Small intestine (tissue), 7 donors: ENCODE measurements around the gene LRRFIP1. TPM values are rescaled to one million over a fixed set of nuclear protein-coding genes. Genes with fewer than 3 reads are reported as not detected.

Experiments used
- DNase-seq, 2 donors: peaks; one replicate each; pipeline versions ENCODE4 v3.0.0 to v3.0.0-alpha.2; 2013
- FAIRE-seq: peaks from 2 replicates; lab custom pipeline; 2012; peaks lifted over from hg19 to GRCh38; lab: Jason Lieb, UNC
- H3K27ac ChIP-seq, 3 donors: one replicate each; pipeline ENCODE4 v1.5.1; 2013; ENCODE audit warnings: low read length in 2 of 3, mild to moderate bottlenecking in 2 of 3, control low read depth in 1 of 3, inconsistent platforms in 1 of 3, low read depth in 1 of 3, moderate library complexity in 1 of 3
- H3K27me3 ChIP-seq, 3 donors: one replicate each; pipeline ENCODE4 v1.6.1; 2013; ENCODE audit warnings: low read length in 3 of 3, inconsistent platforms in 1 of 3; ENCODE audit not compliant: control insufficient read depth in 3 of 3, insufficient read depth in 3 of 3
- H3K36me3 ChIP-seq, 3 donors: one replicate each; pipeline ENCODE4 v1.6.1; 2013; ENCODE audit warnings: low read length in 3 of 3, inconsistent platforms in 1 of 3, low read depth in 1 of 3, mild to moderate bottlenecking in 1 of 3, moderate library complexity in 1 of 3; ENCODE audit not compliant: control insufficient read depth in 3 of 3, insufficient read depth in 2 of 3
- H3K4me1 ChIP-seq, 3 donors: one replicate each; pipeline ENCODE4 v1.6.1; 2013; ENCODE audit warnings: low read length in 2 of 3, inconsistent platforms in 1 of 3, low read depth in 1 of 3, mild to moderate bottlenecking in 1 of 3, moderate library complexity in 1 of 3; ENCODE audit not compliant: control insufficient read depth in 3 of 3, insufficient read depth in 2 of 3
- H3K4me3 ChIP-seq, 3 donors: one replicate each; pipeline ENCODE4 v1.5.1; 2013; ENCODE audit warnings: low read length in 3 of 3, control low read depth in 1 of 3, inconsistent platforms in 1 of 3, low read depth in 1 of 3, mild to moderate bottlenecking in 1 of 3, moderate library complexity in 1 of 3
- H3K9me3 ChIP-seq, 2 donors: one replicate each; pipeline ENCODE4 v1.6.1; 2013; ENCODE audit warnings: low read depth in 1 of 2, low read length in 1 of 2; ENCODE audit not compliant: control insufficient read depth in 2 of 2, insufficient read depth in 1 of 2
- WGBS, 3 donors: extraction: QIAGEN DNeasy Blood & Tissue Kit; methylation state at CpG; one replicate each; pipeline ENCODE4 v1.1.7; 2013; 5-methylcytosine and 5-hydroxymethylcytosine counted together
- polyA plus RNA-seq, 4 donors: library from polyadenylated mRNA; stranded (reverse) in 3 of 4; unstranded in 1 of 4; fragments of 200-250 nt in 3 of 4; fragments of 120-200 nt in 1 of 4; gene quantifications; one replicate each; pipeline versions ENCODE4 v1.2.1 to v1.2.3, GENCODE V29; 2013
- donor health status: healthy with polysubstance abuse.
- donor health status: control.
- donor health status: control.
- donor health status: Bipolar disorder and iron deficiency.
- donor health status: healthy.

Gene LRRFIP1
- polyA plus RNA-seq, 4 donors = 46.0 to 76.7 (median 51.9) TPM

DNA sequence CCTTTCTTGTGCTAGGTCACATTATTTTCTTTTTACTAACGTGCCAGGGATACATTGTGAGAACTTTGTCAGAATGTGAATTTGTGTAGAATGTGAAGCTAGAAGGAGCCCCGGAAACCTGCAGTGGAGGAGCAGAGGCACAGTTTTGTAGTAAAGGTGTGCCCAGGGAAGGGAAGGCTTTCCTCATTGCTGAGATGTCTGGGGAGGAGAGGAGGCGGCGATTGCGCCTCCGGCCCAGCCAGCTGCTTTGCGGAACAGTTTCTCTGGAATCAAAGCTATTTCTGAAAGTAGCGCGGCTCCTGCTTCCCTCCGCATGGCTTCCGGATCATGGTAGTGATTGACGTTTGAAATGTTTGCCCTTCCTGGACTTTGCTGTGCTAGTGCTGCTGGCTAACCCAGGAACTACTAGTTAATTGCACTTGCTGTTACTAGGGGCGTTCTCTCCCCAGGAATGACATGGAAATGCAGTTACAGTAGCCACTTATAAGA is 88.1 kb downstream of the LRRFIP1 start:
- Histone ChIP-seq H3K9me3 (no peaks in the 10 kb centered on the region), H3K27me3 (no peaks in the 10 kb centered on the region), H3K27ac (peak overlapping the region; percentile 58 to 85 (median 69)), H3K4me3 (peak overlapping the region in 1 of 3 donors; percentile 37), H3K36me3 (peaks cover 3 to 29% (median 8%) of the 10 kb centered on the region in 3 donors), H3K4me1 (peaks cover 0 to 13% (median 0%) of the 10 kb centered on the region in 3 donors)
- 6 to 36% (median 35%) methylated on average over 13 of the region's 13 CpGs for WGBS, 3 donors
- no peak for FAIRE-seq
- DNase-seq = peak; percentile 86 to 89

GRCh38 chr2:237716011-237716410 is 88.6 kb downstream of the LRRFIP1 start:
- DNase-seq (no peak), FAIRE-seq (no peak)
- Histone ChIP-seq H3K4me3 (no peak overlapping the region), H3K27me3 (no peaks in the 10 kb centered on the region), H3K27ac (peak overlapping the region in 1 of 3 donors; percentile 85), H3K4me1 (peaks cover 0 to 17% (median 0%) of the 10 kb centered on the region in 3 donors), H3K36me3 (peaks cover 3 to 27% (median 8%) of the 10 kb centered on the region in 3 donors), H3K9me3 (no peaks in the 10 kb centered on the region)

DNA sequence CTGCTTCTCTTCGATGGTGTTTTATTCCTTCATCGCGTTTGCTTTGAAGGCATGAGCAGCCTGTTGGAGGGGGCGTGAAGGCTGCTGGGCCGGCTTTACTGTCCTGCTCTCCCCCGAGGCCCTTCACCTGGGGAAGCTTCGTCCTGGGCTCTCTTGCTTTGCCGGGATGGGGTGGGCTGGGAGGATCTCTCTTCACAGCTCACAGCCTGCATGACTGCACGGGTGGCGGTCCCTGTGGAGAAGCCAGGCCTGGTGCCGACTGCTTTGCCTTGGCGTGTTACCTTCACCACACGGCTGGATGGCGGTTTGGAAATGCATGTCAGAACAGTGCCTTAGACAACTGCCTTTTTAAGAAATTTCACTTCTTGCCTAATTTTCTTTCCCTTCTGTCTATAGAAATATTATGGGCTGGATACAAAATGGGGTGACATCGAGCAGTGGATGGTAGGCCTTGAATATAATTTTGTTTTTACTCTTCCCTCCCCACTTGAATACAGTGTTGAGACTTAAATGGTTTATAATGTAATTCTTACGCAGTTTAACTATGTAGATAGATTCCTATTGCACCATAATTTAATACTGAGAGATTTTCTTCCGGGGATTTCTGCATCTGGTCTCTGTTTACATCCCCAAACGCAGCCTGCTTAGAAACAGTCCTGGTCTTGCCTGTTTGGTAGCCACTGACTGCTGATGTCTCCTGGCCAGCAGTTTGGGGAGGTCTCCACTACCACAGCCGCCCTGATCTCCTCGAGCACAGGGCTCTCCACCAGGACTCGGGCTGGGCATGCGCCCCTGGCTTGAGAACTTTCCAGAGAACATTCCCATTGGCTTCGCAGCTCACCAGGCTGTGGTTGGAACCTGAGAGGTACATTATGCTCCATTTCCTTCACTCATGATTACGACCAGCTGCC is 90.2 kb downstream of the LRRFIP1 start:
- Histone ChIP-seq H3K36me3 (peaks cover 0 to 20% (median 3%) of the 10 kb centered on the region in 3 donors), H3K27me3 (no peaks in the 10 kb centered on the region), H3K4me1 (peaks cover 0 to 24% (median 0%) of the 10 kb centered on the region in 3 donors), H3K4me3 (no peak overlapping the region), H3K27ac (peak overlapping the region in 1 of 3 donors; percentile 2), H3K9me3 (no peaks in the 10 kb centered on the region)
- no peak for DNase-seq
- WGBS, 3 donors = 92 to 96% (median 93%) methylated on average over 24 of the region's 24 CpGs
- FAIRE-seq = no peak

GRCh38 chr2:237718277-237718634 is 90.9 kb downstream of the LRRFIP1 start:
- DNase-seq (no peak), FAIRE-seq (no peak)
- Histone ChIP-seq H3K9me3 (no peaks in the 10 kb centered on the region), H3K27me3 (no peaks in the 10 kb centered on the region), H3K27ac (peak overlapping the region in 1 of 3 donors; percentile 2), H3K4me1 (peaks cover 0 to 26% (median 0%) of the 10 kb centered on the region in 3 donors), H3K4me3 (no peak overlapping the region), H3K36me3 (peaks cover 0 to 17% (median 3%) of the 10 kb centered on the region in 3 donors)
- WGBS, 3 donors = 84 to 93% (median 92%) methylated on average over 9 of the region's 9 CpGs

DNA sequence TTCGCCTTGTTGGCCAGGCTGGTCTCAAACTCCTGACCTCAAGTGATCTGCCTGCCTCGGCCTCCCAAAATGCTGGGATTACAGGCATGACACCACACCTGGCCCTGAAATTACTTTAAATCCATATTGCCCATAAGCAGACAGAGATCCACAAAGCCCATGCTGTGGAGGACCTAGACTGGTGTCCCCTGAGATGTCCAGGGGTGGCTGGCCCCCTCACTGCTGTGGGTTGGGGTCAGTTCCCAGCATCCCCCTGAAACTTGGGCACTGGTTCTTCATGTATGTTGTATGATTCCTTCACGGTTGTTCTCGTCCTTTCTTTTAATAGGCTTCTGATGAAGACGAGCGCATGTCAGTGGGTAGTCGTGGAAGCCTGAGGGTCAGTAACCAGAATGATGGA is 93.1 kb downstream of the LRRFIP1 start:
- Histone ChIP-seq H3K4me1 (peaks cover 7 to 42% (median 11%) of the 10 kb centered on the region in 3 donors), H3K27me3 (no peaks in the 10 kb centered on the region), H3K27ac (no peak overlapping the region), H3K36me3 (peaks cover 0 to 27% (median 3%) of the 10 kb centered on the region in 3 donors), H3K4me3 (no peak overlapping the region), H3K9me3 (no peaks in the 10 kb centered on the region)
- WGBS, 3 donors = 97% methylated on average over 7 of the region's 7 CpGs
- DNase-seq = no peak
- no peak for FAIRE-seq

GRCh38 chr2:237720957-237721356 is 93.6 kb downstream of the LRRFIP1 start:
- DNase-seq (peak in 1 of 2 donors; percentile 44), FAIRE-seq (no peak)
- Histone ChIP-seq H3K27me3 (no peaks in the 10 kb centered on the region), H3K4me1 (peaks cover 7 to 43% (median 14%) of the 10 kb centered on the region in 3 donors), H3K36me3 (peaks cover 0 to 27% (median 3%) of the 10 kb centered on the region in 3 donors), H3K9me3 (no peaks in the 10 kb centered on the region), H3K27ac (no peak overlapping the region), H3K4me3 (no peak overlapping the region)
- WGBS, 3 donors = 37 to 62% (median 43%) methylated on average over 7 of the region's 7 CpGs

DNA sequence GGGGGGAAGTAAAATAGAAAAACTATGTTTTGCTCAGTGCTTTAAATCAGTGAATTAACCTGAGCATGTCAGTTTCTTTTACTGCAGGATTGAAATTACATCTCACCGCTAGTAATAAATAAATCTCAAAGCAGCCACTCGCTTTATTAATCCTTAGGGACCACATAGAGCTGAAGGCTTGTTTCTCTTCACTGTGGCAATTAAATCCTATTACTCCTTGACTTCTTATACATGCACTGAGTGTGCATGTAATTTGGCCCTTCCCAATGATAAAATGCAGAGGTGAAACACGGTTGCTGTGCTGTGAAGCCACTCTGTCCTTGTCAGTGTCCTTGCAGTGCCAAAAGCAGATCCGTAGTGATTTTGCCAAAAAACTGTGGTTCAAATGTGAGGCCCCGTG is 94.1 kb downstream of the LRRFIP1 start:
- H3K4me1 ChIP-seq = peaks cover 7 to 44% (median 17%) of the 10 kb centered on the region in 3 donors
- H3K4me3 ChIP-seq = no peak overlapping the region
- no peak for FAIRE-seq
- 76 to 80% (median 80%) methylated on average over 5 of the region's 5 CpGs for WGBS, 3 donors
- no peak overlapping the region for H3K27ac ChIP-seq
- no peaks in the 10 kb centered on the region for H3K9me3 ChIP-seq
- peaks cover 0 to 27% (median 3%) of the 10 kb centered on the region in 3 donors for H3K36me3 ChIP-seq
- no peaks in the 10 kb centered on the region for H3K27me3 ChIP-seq
- no peak for DNase-seq

DNA sequence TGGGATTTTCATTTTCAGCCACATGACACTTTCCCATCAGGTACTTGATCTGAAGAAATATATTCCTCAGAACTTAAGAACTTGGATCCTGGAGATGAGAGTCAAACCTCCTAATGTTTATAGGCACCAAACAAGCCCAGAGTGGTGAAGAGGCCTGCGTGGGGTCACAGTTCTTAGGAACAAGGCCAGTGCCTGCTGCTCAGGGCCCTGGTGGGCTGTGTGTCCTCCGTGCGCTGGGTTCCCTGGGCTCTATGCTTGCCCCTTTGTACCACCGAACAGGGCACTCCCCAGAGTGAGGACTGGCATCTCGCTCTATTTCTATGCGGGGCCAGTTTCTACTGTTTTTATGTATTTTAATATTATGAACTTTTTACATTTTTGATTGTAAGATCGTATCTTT is 95.2 kb downstream of the LRRFIP1 start:
- peaks cover 0 to 30% (median 3%) of the 10 kb centered on the region in 3 donors for H3K36me3 ChIP-seq
- peaks cover 10 to 49% (median 20%) of the 10 kb centered on the region in 3 donors for H3K4me1 ChIP-seq
- 92 to 95% (median 94%) methylated on average over 7 of the region's 7 CpGs for WGBS, 3 donors
- H3K27ac ChIP-seq = peak overlapping the region in 1 of 3 donors; percentile 20
- no peaks in the 10 kb centered on the region for H3K9me3 ChIP-seq
- H3K27me3 ChIP-seq = no peaks in the 10 kb centered on the region
- no peak for DNase-seq
- no peak for FAIRE-seq
- no peak overlapping the region for H3K4me3 ChIP-seq
